Lower leg skin (tissue), 4 donors: Measurements from ENCODE around the gene SRL. TPM values are rescaled to one million over a fixed set of nuclear protein-coding genes. Genes with fewer than 3 reads are reported as not detected.
"Not testable (repeated sequence)": the region's sequence is repeated elsewhere in the genome, so short reads cannot be mapped to it uniquely, and the experiment has no call there.

Source experiments
- DNase-seq, 2 donors: peaks; one replicate each; pipeline ENCODE4 v3.0.0-alpha.2; 2019; ENCODE audit warnings: low spot score in 2 of 2
- H3K4me3 ChIP-seq: fragments of 200-600 bp; sonication (generic); 2 replicates; pipeline ENCODE4 v1.5.1; 2017; ENCODE audit warnings: mild to moderate bottlenecking, low read depth; ENCODE audit not compliant: poor library complexity, severe bottlenecking
- POLR2A ChIP-seq, 2 donors: fragments of 450-650 bp; IDR thresholded peaks; one replicate each; pipeline ENCODE4 v1.6.1; 2016 to 2017; ENCODE audit warnings: antibody characterized with exemption in 2 of 2, mild to moderate bottlenecking in 1 of 2, moderate library complexity in 1 of 2
- WGBS, 2 donors: methylation state at CpG; one replicate each; pipeline ENCODE4 v1.1.5; 2018; 5-methylcytosine and 5-hydroxymethylcytosine counted together
- intact Hi-C: fragments of 100-400 bp; cut with DNase I; formaldehyde crosslinking; loops from one replicate; pipeline ENCODE4 v1.15.0; 2023; ENCODE audit warnings: low total_unique reads
- total RNA-seq, 4 donors: library from RNA; depleted of rRNA; stranded (reverse); fragments of >200 nt; gene quantifications; one replicate each; pipeline ENCODE4 v1.1.0, GENCODE V29; 2016
- TF ChIP-seq, protein P1 (sequence below), 3 donors: fragments of 450-650 bp; IDR thresholded peaks; one replicate each; pipeline ENCODE4 v1.5.1; 2016; ENCODE audit warnings: antibody characterized with exemption in 3 of 3, mild to moderate bottlenecking in 3 of 3, moderate library complexity in 2 of 3

The SRL gene
- total RNA-seq, 4 donors from 2014 or later, result 0.04 to 1.0 (median 0.55) TPM

- TF ChIP-seq, protein P1, sequence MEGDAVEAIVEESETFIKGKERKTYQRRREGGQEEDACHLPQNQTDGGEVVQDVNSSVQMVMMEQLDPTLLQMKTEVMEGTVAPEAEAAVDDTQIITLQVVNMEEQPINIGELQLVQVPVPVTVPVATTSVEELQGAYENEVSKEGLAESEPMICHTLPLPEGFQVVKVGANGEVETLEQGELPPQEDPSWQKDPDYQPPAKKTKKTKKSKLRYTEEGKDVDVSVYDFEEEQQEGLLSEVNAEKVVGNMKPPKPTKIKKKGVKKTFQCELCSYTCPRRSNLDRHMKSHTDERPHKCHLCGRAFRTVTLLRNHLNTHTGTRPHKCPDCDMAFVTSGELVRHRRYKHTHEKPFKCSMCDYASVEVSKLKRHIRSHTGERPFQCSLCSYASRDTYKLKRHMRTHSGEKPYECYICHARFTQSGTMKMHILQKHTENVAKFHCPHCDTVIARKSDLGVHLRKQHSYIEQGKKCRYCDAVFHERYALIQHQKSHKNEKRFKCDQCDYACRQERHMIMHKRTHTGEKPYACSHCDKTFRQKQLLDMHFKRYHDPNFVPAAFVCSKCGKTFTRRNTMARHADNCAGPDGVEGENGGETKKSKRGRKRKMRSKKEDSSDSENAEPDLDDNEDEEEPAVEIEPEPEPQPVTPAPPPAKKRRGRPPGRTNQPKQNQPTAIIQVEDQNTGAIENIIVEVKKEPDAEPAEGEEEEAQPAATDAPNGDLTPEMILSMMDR (IDR thresholded peaks at IDR 0.05), result no peak
- no peak for TF ChIP-seq POLR2A (IDR thresholded peaks at IDR 0.05)
- DNase-seq, result no peak
- WGBS, 2 donors, result 70 to 74% methylated on average over 34 of the region's 34 CpGs
- intact Hi-C loops, result no loop called here
- no peak overlapping the region for H3K4me3 ChIP-seq
Observed at GRCh38 chr16:4257646-4258556, 16.0 kb upstream of the SRL start.

DNA sequence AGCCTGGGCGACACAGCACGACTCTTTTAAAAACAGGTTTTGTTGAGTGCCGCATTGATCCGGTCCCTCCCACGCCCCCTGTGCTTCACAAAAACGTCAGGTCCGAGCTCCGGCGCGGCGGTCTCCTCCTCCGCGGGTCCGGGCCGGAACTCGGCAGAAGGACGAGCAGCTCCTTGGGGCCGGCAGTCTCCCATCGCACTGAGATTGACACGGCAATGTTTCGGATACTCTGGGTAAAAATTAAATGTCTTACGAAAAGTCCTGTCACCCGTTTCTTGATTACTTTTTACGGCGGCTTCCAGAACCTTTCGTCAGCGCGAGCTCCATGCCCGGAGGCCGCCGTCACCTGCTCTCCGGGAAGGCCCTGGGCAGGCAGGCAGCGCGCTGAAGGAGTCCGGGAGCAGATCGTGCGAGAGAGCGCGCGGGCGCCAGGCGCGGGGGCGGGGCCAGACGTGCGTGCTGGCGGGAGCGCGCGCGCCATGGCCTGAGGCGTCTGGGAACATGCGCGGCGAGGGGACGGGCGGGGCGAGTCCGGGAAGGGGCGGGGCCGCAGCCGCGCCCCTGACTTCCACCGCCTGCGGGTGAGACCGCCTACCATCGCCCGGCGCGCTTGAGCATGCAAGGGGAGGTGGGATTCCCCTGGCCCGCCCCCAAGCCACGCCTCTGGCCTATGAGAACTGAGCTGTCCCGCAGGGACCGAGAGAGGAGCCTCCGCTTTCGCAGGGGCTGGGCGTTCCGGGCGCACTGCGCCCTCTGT is 11.7 kb upstream of the SRL start:
- H3K4me3 ChIP-seq, result no peak overlapping the region
- DNase-seq, result peak; percentile 99 to 100
- intact Hi-C loops, result loop anchor here (5.0 kb wide), 1 partner anchor 271 kb away; no protein-coding TSS in a partner anchor
- WGBS, 2 donors, result 0 to 1% methylated on average over 41 to 58 of the region's 80 CpGs
- TF ChIP-seq, protein P1 (IDR thresholded peaks at IDR 0.05), result no peak
- no peak for TF ChIP-seq POLR2A (IDR thresholded peaks at IDR 0.05)

GRCh38 chr16:4253012-4253393 is 11.1 kb upstream of the SRL start:
- H3K4me3 ChIP-seq, DNase-seq: not testable (repeated sequence)
- intact Hi-C loops, result loop anchor here (5.0 kb wide), 1 partner anchor 271 kb away; no protein-coding TSS in a partner anchor
- WGBS, 2 donors, result 62 to 65% methylated on average over 23 of the region's 23 CpGs

GRCh38 chr16:4249530-4250308 is 7.8 kb upstream of the SRL start:
- intact Hi-C loops, result loop anchor here (5.0 to 10.0 kb wide), 2 partner anchors 125 to 267 kb away; no protein-coding TSS in a partner anchor
- TF ChIP-seq, protein P1 (IDR thresholded peaks at IDR 0.05), result no peak
- TF ChIP-seq POLR2A (IDR thresholded peaks at IDR 0.05), result no peak
- no peak for DNase-seq
- 84 to 89% methylated on average over 12 of the region's 12 CpGs for WGBS, 2 donors
- H3K4me3 ChIP-seq, result no peak overlapping the region

- TF ChIP-seq, protein P1 (IDR thresholded peaks at IDR 0.05), result no peak
- TF ChIP-seq POLR2A (IDR thresholded peaks at IDR 0.05), result no peak
- H3K4me3 ChIP-seq, result no peak overlapping the region
- no peak for DNase-seq
- intact Hi-C loops, result loop anchor here (10.0 kb wide), 1 partner anchor 123 kb away; no protein-coding TSS in a partner anchor
- 71 to 78% methylated on average over 7 of the region's 7 CpGs for WGBS, 2 donors
Observed at GRCh38 chr16:4247460-4247784, 5.5 kb upstream of the SRL start.
